ENCODE measurements around the gene RANBP9. TPM values are rescaled to one million over a fixed set of nuclear protein-coding genes. Genes with fewer than 3 reads are reported as not detected.

RANBP9 gene
- total and polyA plus RNA-seq, 2 of the 13 experiments (the other 11 are each of a cell fraction or from before 2014, with no cell fraction given) = 26.6 to 30.6 TPM

- TF ChIP-seq MXD3 (CRISPR knock-in tag; IDR thresholded peaks at IDR 0.05) (no peak), SRY (CRISPR knock-in tag; IDR thresholded peaks at IDR 0.05) (no peak), NFKB2 (CRISPR knock-in tag; IDR thresholded peaks at IDR 0.05; ENCODE audit: borderline replicate concordance) (no peak), SKIL (CRISPR knock-in tag; IDR thresholded peaks at IDR 0.05; ENCODE audit: borderline replicate concordance) (no peak), EZH2 (conservative IDR thresholded peaks at IDR 0.05; ENCODE audit: low read depth, low read length) (no peak), ATF3 (CRISPR knock-in tag; IDR thresholded peaks at IDR 0.05) (no peak), NAIF1 (CRISPR knock-in tag; IDR thresholded peaks at IDR 0.05; ENCODE audit: borderline replicate concordance) (no peak), IRX3 (CRISPR knock-in tag; IDR thresholded peaks at IDR 0.05; ENCODE audit: borderline replicate concordance, low read depth) (no peak), ZNF580 (CRISPR knock-in tag; IDR thresholded peaks at IDR 0.05; ENCODE audit: borderline replicate concordance, low read depth) (no peak), HMG20A (CRISPR knock-in tag; IDR thresholded peaks at IDR 0.05; ENCODE audit: borderline replicate concordance) (0 out of 2 replicates have a peak, but pooled peaks have one; percentile 8), U2AF2 (IDR thresholded peaks at IDR 0.05; ENCODE audit: low read depth, low read length) (no peak), ZXDC (CRISPR knock-in tag; IDR thresholded peaks at IDR 0.05) (no peak), TOPORS (CRISPR knock-in tag; IDR thresholded peaks at IDR 0.05) (no peak), CREM (IDR thresholded peaks at IDR 0.05) (no peak), CREM (CRISPR knock-in tag; IDR thresholded peaks at IDR 0.05) (no peak), ZNF720 (CRISPR knock-in tag; IDR thresholded peaks at IDR 0.05) (no peak), ZFP36 (IDR thresholded peaks at IDR 0.05; ENCODE audit: borderline replicate concordance, low read depth, low read length, partially characterized antibody) (no peak), NFKBIZ (CRISPR knock-in tag; IDR thresholded peaks at IDR 0.05) (no peak), ZNF598 (CRISPR knock-in tag; IDR thresholded peaks at IDR 0.05; ENCODE audit: borderline replicate concordance) (no peak; the same call in 1 of the 2 replicates), ZNF776 (CRISPR knock-in tag; IDR thresholded peaks at IDR 0.05) (no peak), ZKSCAN8 (CRISPR knock-in tag; IDR thresholded peaks at IDR 0.05; ENCODE audit: borderline replicate concordance) (no peak), ZBTB33 (CRISPR knock-in tag; IDR thresholded peaks at IDR 0.05) (no peak), ZNF589 (CRISPR knock-in tag; conservative IDR thresholded peaks at IDR 0.05) (no peak)
These were observed 97.3 kb downstream of the RANBP9 start (continued) for GRCh38 chr6:13614126-13614925.
